LNCaP clone FGC (cell line): ENCODE data around the gene OR2AK2.

Experiments
- DNase-seq: peaks from one replicate; pipeline ENCODE4 v3.0.0-alpha.2; 2011; ENCODE audit warnings: low read depth
- H3K4me3 ChIP-seq: 2 replicates; pipeline ENCODE4 v1.5.1; 2011; ENCODE audit warnings: mild to moderate bottlenecking, low read depth, low read length, control low read depth
- CTCF ChIP-seq: IDR thresholded peaks from 2 replicates; pipeline ENCODE4 v1.5.1; 2012; ENCODE audit warnings: mild to moderate bottlenecking; ENCODE audit not compliant: control insufficient read depth, insufficient read depth; ENCODE audit errors: extremely low read depth

OR2AK2 gene

GRCh38 chr1:248015803-248016202 is 50.8 kb downstream of the OR2AK2 start:
- DNase-seq, result no peak
- TF ChIP-seq CTCF, result no peak
- H3K4me3 ChIP-seq, result no peak overlapping the region
